HK-2 (cell line): ENCODE results near the gene FREY1.
"Not testable (repeated sequence)": the region's sequence is repeated elsewhere in the genome, so short reads cannot be mapped to it uniquely, and the experiment has no call there.

ENCODE experiments used
- DNase-seq: peaks from one replicate; pipeline ENCODE4 v3.0.0-alpha.2; 2018; ENCODE audit not compliant: unreplicated experiment

The FREY1 gene

GRCh38 chr11:45913942-45914635 is 7.0 kb upstream of the FREY1 start:
- no peak for DNase-seq

- no peak for DNase-seq
These were observed 6.4 kb upstream of the FREY1 start for GRCh38 chr11:45913514-45913913.

GRCh38 chr11:45910623-45911022 is 3.6 kb upstream of the FREY1 start:
- DNase-seq: no peak

GRCh38 chr11:45909594-45910475 is 2.8 kb upstream of the FREY1 start:
- no peak for DNase-seq

GRCh38 chr11:45907911-45908370 is 870 bp upstream of the FREY1 start:
- no peak for DNase-seq

GRCh38 chr11:45906096-45906682 is 882 bp downstream of the FREY1 start:
- DNase-seq: no peak

GRCh38 chr11:45905576-45905975 is 1.5 kb downstream of the FREY1 start:
- DNase-seq: not testable (repeated sequence)

- no peak for DNase-seq
These were observed 2.0 kb downstream of the FREY1 start for GRCh38 chr11:45905095-45905494.

- no peak for DNase-seq
These were observed 2.7 kb downstream of the FREY1 start for GRCh38 chr11:45904309-45904915.

- no peak for DNase-seq
These were observed 4.4 kb downstream of the FREY1 start for GRCh38 chr11:45902452-45903380.

- DNase-seq: no peak
These were observed 5.4 kb downstream of the FREY1 start for GRCh38 chr11:45901626-45902025.

- no peak for DNase-seq
These were observed 6.0 kb downstream of the FREY1 start for GRCh38 chr11:45900916-45901617.

- not testable (repeated sequence) for DNase-seq
These were observed 6.8 kb downstream of the FREY1 start for GRCh38 chr11:45900175-45900800.

- DNase-seq: peak; percentile 82
These were observed 7.5 kb downstream of the FREY1 start for GRCh38 chr11:45899448-45900174.

- no peak for DNase-seq
These were observed 8.0 kb downstream of the FREY1 start for GRCh38 chr11:45899086-45899447.

GRCh38 chr11:45897556-45897955 is 9.5 kb downstream of the FREY1 start:
- no peak for DNase-seq

- no peak for DNase-seq
These were observed 10.6 kb downstream of the FREY1 start for GRCh38 chr11:45896422-45896984.

GRCh38 chr11:45895553-45896259 is 11.4 kb downstream of the FREY1 start:
- DNase-seq: no peak
